ENCODE results near the gene UBL7. TPM values are rescaled to one million over a fixed set of nuclear protein-coding genes. Genes with fewer than 3 reads are reported as not detected.
A peak's percentile ranks its signal among the peaks of the same experiment; 100 is the strongest.

UBL7 gene
- total and polyA plus RNA-seq, 2 donors (not counting 1 experiment from before 2014, with no cell fraction given) = 44.4 to 73.9 TPM

DNA sequence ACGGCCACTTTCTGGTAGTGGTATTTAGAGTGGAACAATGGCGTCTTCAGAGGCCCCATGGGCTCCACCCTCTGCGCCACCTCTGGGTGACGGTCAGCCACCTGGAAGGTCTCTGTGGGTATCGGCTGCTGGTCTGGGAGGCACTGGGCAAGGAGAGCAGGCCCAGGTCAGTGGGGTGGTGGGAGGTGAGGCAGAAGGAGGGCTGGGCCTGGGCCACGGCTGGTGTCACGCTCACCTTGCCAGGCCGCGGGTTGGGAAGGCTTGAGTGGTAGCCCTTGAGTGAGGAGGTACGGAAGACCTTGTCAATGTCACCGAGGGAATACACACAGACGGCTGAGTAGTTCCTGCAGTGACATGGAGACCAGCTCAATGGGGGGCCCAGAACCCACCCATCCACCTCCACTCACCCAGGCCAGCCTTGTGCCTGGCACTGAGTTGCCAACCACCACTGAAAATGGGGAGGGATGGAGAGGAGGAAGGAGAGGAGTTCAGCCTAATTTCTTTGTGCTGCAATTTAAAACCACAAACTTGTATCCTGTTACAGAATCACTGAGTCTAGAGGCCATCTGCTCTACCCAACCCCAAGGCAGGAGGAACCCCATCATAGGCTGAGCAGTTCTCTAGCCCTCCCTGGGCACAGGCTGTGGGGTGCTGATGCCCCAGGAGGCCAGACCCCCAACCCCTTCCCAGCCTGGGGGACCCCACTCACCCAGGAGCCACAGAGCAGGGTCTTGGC, 46.2 kb downstream of the UBL7 start:
- no peak overlapping the region for H2AFZ ChIP-seq (ENCODE audit: insufficient read depth, low read depth, low read length, poor library complexity, severe bottlenecking)
- H3K4me2 ChIP-seq (replicated peaks; ENCODE audit: low read depth, low read length, poor library complexity, severe bottlenecking) = no peak overlapping the region
- H3K27ac ChIP-seq (ENCODE audit: low read length in 2 of 2) = no peak overlapping the region
- no peaks in the 10 kb centered on the region for H3K27me3 Mint-ChIP-seq
- DNase-seq (no peak), ATAC-seq (ENCODE audit: low read depth) (no peak)
- H3K4me3 Mint-ChIP-seq = no peak overlapping the region
- H3K9ac ChIP-seq (ENCODE audit: low read length) = no peak overlapping the region
- peaks cover 49% of the 10 kb centered on the region for H3K79me2 ChIP-seq (ENCODE audit: control insufficient read depth, insufficient read depth, low read length)
- H3K9me3 ChIP-seq (ENCODE audit: control extremely low read depth in 1 of 3, control insufficient read depth in 2 of 3, insufficient read depth in 1 of 3, low read length in 2 of 3) = no peaks in the 10 kb centered on the region
- ChIA-PET POLR2A (no interaction called here), CTCF (no interaction called here)
- no peaks in the 10 kb centered on the region for H3K27me3 ChIP-seq (replicated peaks in 1 of 4; ENCODE audit: control extremely low read depth in 1 of 4, control insufficient read depth in 3 of 4, insufficient read depth in 4 of 4, low read length in 3 of 4)
- no peaks in the 10 kb centered on the region for H3K9me3 Mint-ChIP-seq (ENCODE audit: insufficient read depth)
- TF ChIP-seq, protein P1, sequence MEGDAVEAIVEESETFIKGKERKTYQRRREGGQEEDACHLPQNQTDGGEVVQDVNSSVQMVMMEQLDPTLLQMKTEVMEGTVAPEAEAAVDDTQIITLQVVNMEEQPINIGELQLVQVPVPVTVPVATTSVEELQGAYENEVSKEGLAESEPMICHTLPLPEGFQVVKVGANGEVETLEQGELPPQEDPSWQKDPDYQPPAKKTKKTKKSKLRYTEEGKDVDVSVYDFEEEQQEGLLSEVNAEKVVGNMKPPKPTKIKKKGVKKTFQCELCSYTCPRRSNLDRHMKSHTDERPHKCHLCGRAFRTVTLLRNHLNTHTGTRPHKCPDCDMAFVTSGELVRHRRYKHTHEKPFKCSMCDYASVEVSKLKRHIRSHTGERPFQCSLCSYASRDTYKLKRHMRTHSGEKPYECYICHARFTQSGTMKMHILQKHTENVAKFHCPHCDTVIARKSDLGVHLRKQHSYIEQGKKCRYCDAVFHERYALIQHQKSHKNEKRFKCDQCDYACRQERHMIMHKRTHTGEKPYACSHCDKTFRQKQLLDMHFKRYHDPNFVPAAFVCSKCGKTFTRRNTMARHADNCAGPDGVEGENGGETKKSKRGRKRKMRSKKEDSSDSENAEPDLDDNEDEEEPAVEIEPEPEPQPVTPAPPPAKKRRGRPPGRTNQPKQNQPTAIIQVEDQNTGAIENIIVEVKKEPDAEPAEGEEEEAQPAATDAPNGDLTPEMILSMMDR (IDR thresholded peaks at IDR 0.05) = no peak
- TF ChIP-seq EZH2 (IDR thresholded peaks at IDR 0.05; ENCODE audit: borderline replicate concordance, insufficient read depth, low read depth, low read length, poor library complexity, severe bottlenecking) = no peak
- H3K36me3 ChIP-seq (replicated peaks in 1 of 2; ENCODE audit: control extremely low read depth in 1 of 2, control insufficient read depth in 1 of 2, extremely low read depth in 1 of 2, insufficient read depth in 2 of 2, low read length in 1 of 2) = peaks cover 3 to 89% of the 10 kb centered on the region in 2 experiments
- H3K4me3 ChIP-seq (ENCODE audit: control extremely low read depth in 1 of 5, extremely low read depth in 1 of 5, insufficient read depth in 1 of 5, low read depth in 2 of 5, low read length in 4 of 5) = no peak overlapping the region
- WGBS (ENCODE audit: insufficient coverage) = 97% methylated on average over 5 of the region's 12 CpGs
- peaks cover 10 to 42% of the 10 kb centered on the region in 2 donors for H3K4me1 ChIP-seq (ENCODE audit: control insufficient read depth in 2 of 2, insufficient read depth in 2 of 2, low read length in 2 of 2)
- peak overlapping the region; percentile 71 for H3K27ac Mint-ChIP-seq
- peaks cover 62% of the 10 kb centered on the region for H4K20me1 ChIP-seq (ENCODE audit: control insufficient read depth, insufficient read depth, low read length, poor library complexity, severe bottlenecking)
- peaks cover 37% of the 10 kb centered on the region for H3K4me1 Mint-ChIP-seq
- intact Hi-C loops (cut with micrococcal nuclease) = no loop called here

GRCh38 chr15:74414081-74414580, 46.8 kb downstream of the UBL7 start:
- Histone ChIP-seq H3K27me3 (replicated peaks in 1 of 4; ENCODE audit: control extremely low read depth in 1 of 4, control insufficient read depth in 3 of 4, insufficient read depth in 4 of 4, low read length in 3 of 4) (no peaks in the 10 kb centered on the region), H3K4me2 (replicated peaks; ENCODE audit: low read depth, low read length, poor library complexity, severe bottlenecking) (no peak overlapping the region), H2AFZ (ENCODE audit: insufficient read depth, low read depth, low read length, poor library complexity, severe bottlenecking) (no peak overlapping the region), H3K4me1 (ENCODE audit: control insufficient read depth in 2 of 2, insufficient read depth in 2 of 2, low read length in 2 of 2) (peaks cover 4 to 36% of the 10 kb centered on the region in 2 donors), H3K4me3 (ENCODE audit: control extremely low read depth in 1 of 5, extremely low read depth in 1 of 5, insufficient read depth in 1 of 5, low read depth in 2 of 5, low read length in 4 of 5) (no peak overlapping the region), H3K9ac (ENCODE audit: low read length) (no peak overlapping the region), H3K27ac (ENCODE audit: low read length in 2 of 2) (no peak overlapping the region), H3K79me2 (ENCODE audit: control insufficient read depth, insufficient read depth, low read length) (peaks cover 42% of the 10 kb centered on the region), H3K36me3 (replicated peaks in 1 of 2; ENCODE audit: control extremely low read depth in 1 of 2, control insufficient read depth in 1 of 2, extremely low read depth in 1 of 2, insufficient read depth in 2 of 2, low read length in 1 of 2) (peaks cover 3 to 89% of the 10 kb centered on the region in 2 experiments), H3K9me3 (ENCODE audit: control extremely low read depth in 1 of 3, control insufficient read depth in 2 of 3, insufficient read depth in 1 of 3, low read length in 2 of 3) (no peaks in the 10 kb centered on the region), H4K20me1 (ENCODE audit: control insufficient read depth, insufficient read depth, low read length, poor library complexity, severe bottlenecking) (peaks cover 56% of the 10 kb centered on the region)
- Mint-ChIP-seq H3K27ac (peak overlapping the region; percentile 23), H3K9me3 (ENCODE audit: insufficient read depth) (no peaks in the 10 kb centered on the region), H3K4me3 (no peak overlapping the region), H3K27me3 (no peaks in the 10 kb centered on the region), H3K4me1 (peaks cover 34% of the 10 kb centered on the region)
- ChIA-PET CTCF (no interaction called here), POLR2A (no interaction called here)
- TF ChIP-seq, protein P1 (IDR thresholded peaks at IDR 0.05) = no peak
- TF ChIP-seq EZH2 (IDR thresholded peaks at IDR 0.05; ENCODE audit: borderline replicate concordance, insufficient read depth, low read depth, low read length, poor library complexity, severe bottlenecking) = no peak
- ATAC-seq (ENCODE audit: low read depth) (no peak), DNase-seq (no peak)
- intact Hi-C loops (cut with micrococcal nuclease) = no loop called here
- WGBS (ENCODE audit: insufficient coverage) = 89% methylated on average over 4 of the region's 5 CpGs

Data from B cell (primary cell).